Lung (tissue), 12 donors: Measurements from ENCODE around the gene CD300A. TPM values are rescaled to one million over a fixed set of nuclear protein-coding genes. Genes with fewer than 3 reads are reported as not detected.

ENCODE experiments used
- ATAC-seq: fragments of 200-7000 bp; cut with Tn5 transposase; one replicate; pipeline ENCODE4 v1.9.1; 2020; ENCODE audit warnings: moderate number of reproducible peaks; ENCODE audit not compliant: insufficient read depth, low FRiP score
- DNase-seq, 3 donors: peaks; one replicate each; pipeline ENCODE4 v3.0.0-alpha.2; 2013 to 2017
- H3K27ac ChIP-seq, 2 donors: one replicate each; pipeline ENCODE4 v1.5.1; 2013; ENCODE audit warnings: mild to moderate bottlenecking in 2 of 2, moderate library complexity in 2 of 2, control low read depth in 1 of 2, inconsistent platforms in 1 of 2, low read depth in 1 of 2, low read length in 1 of 2
- H3K27me3 ChIP-seq, 3 donors: one replicate each; pipeline ENCODE4 v1.5.1; 2013; ENCODE audit warnings: low read length in 2 of 3; ENCODE audit not compliant: control insufficient read depth in 3 of 3, insufficient read depth in 3 of 3
- H3K36me3 ChIP-seq, 4 donors: one replicate each; pipeline ENCODE4 v1.5.1; 2013; ENCODE audit warnings: low read length in 4 of 4, mild to moderate bottlenecking in 1 of 4, moderate library complexity in 1 of 4; ENCODE audit not compliant: control insufficient read depth in 4 of 4, insufficient read depth in 4 of 4
- H3K4me1 ChIP-seq, 5 donors: one replicate each; pipeline ENCODE4 v1.5.1; 2013; ENCODE audit warnings: low read length in 5 of 5, mild to moderate bottlenecking in 2 of 5, moderate library complexity in 1 of 5; ENCODE audit not compliant: control insufficient read depth in 5 of 5, insufficient read depth in 5 of 5
- H3K4me3 ChIP-seq: one replicate; pipeline ENCODE4 v1.5.1; 2013; ENCODE audit warnings: mild to moderate bottlenecking, control low read depth, moderate library complexity
- H3K9ac ChIP-seq, 2 donors: one replicate each; pipeline ENCODE4 v1.5.1; 2013; ENCODE audit warnings: low read length in 2 of 2, control low read depth in 1 of 2; ENCODE audit not compliant: insufficient read depth in 1 of 2
- H3K9me3 ChIP-seq, 4 donors: one replicate each; pipeline ENCODE4 v1.5.1; 2013; ENCODE audit warnings: low read length in 3 of 4, mild to moderate bottlenecking in 1 of 4, moderate library complexity in 1 of 4; ENCODE audit not compliant: control insufficient read depth in 4 of 4, insufficient read depth in 3 of 4
- CTCF ChIP-seq: IDR thresholded peaks from 2 replicates; pipeline ENCODE4 v1.5.1; 2012; ENCODE audit warnings: mild to moderate bottlenecking; ENCODE audit errors: control extremely low read depth, extremely low read depth
- WGBS, 2 donors: extraction: QIAGEN DNeasy Blood & Tissue Kit; methylation state at CpG; one replicate each; pipeline ENCODE4 v1.1.7; 2013; 5-methylcytosine and 5-hydroxymethylcytosine counted together
- polyA plus RNA-seq, 2 donors: library from polyadenylated mRNA; stranded (reverse); fragments of 200-250 nt; gene quantifications; one replicate each; pipeline ENCODE4 v1.2.1, GENCODE V29; 2013
- total RNA-seq, 2 donors: library from RNA; depleted of rRNA in 1 of 2; stranded (reverse); fragments of >200 nt in 1 of 2; gene quantifications; one replicate each; pipeline ENCODE4 v1.2.1, GENCODE V29; 2014 to 2021
- donor health status: control.
- donor health status: control.
- donor health status: Bipolar disorder and iron deficiency.
- donor health status: healthy.
- donor health status: DM: yes; HTN: yes; CAD: no.

The CD300A gene
- total and polyA plus RNA-seq, 4 donors, result 8.0 to 66.3 (median 16.9) TPM

GRCh38 chr17:74525465-74525725 lies 59.0 kb downstream of the CD300A start:
- no peak for TF ChIP-seq CTCF
- H3K9me3 ChIP-seq, result peaks cover 0 to 12% (median 0%) of the 10 kb centered on the region in 4 donors
- no peak overlapping the region for H3K4me3 ChIP-seq
- ATAC-seq (no peak), DNase-seq (no peak)
- no peaks in the 10 kb centered on the region for H3K4me1 ChIP-seq
- H3K9ac ChIP-seq, result no peak overlapping the region
- H3K27me3 ChIP-seq, result no peaks in the 10 kb centered on the region
- no peak overlapping the region for H3K27ac ChIP-seq
- WGBS, 2 donors, result 97 to 100% methylated on average over 1 of the region's 1 CpG
- no peaks in the 10 kb centered on the region for H3K36me3 ChIP-seq

GRCh38 chr17:74525781-74526288 lies 59.4 kb downstream of the CD300A start:
- no peak for TF ChIP-seq CTCF
- Histone ChIP-seq H3K27ac (no peak overlapping the region), H3K9ac (no peak overlapping the region), H3K4me3 (no peak overlapping the region), H3K4me1 (no peaks in the 10 kb centered on the region), H3K36me3 (no peaks in the 10 kb centered on the region), H3K27me3 (no peaks in the 10 kb centered on the region), H3K9me3 (peaks cover 0 to 12% (median 0%) of the 10 kb centered on the region in 4 donors)
- no peak for DNase-seq
- WGBS, 2 donors, result 88 to 93% methylated on average over 14 of the region's 14 CpGs
- ATAC-seq, result no peak

GRCh38 chr17:74526681-74527080 lies 60.2 kb downstream of the CD300A start:
- H3K4me1 ChIP-seq, result no peaks in the 10 kb centered on the region
- no peak overlapping the region for H3K27ac ChIP-seq
- H3K4me3 ChIP-seq, result no peak overlapping the region
- ATAC-seq (no peak), DNase-seq (no peak)
- no peak for TF ChIP-seq CTCF
- no peak overlapping the region for H3K9ac ChIP-seq
- no peaks in the 10 kb centered on the region for H3K27me3 ChIP-seq
- WGBS, 2 donors, result 53 to 60% methylated on average over 3 of the region's 3 CpGs
- no peaks in the 10 kb centered on the region for H3K36me3 ChIP-seq
- H3K9me3 ChIP-seq, result peaks cover 0 to 12% (median 0%) of the 10 kb centered on the region in 4 donors

GRCh38 chr17:74527081-74527480 lies 60.6 kb downstream of the CD300A start:
- no peak for TF ChIP-seq CTCF
- no peak overlapping the region for H3K27ac ChIP-seq

More at GRCh38 chr17:74527081-74527480, 60.6 kb downstream of the CD300A start:
- Histone ChIP-seq H3K9ac (no peak overlapping the region), H3K27me3 (no peaks in the 10 kb centered on the region), H3K36me3 (no peaks in the 10 kb centered on the region), H3K9me3 (peaks cover 0 to 12% (median 0%) of the 10 kb centered on the region in 4 donors), H3K4me3 (no peak overlapping the region), H3K4me1 (no peaks in the 10 kb centered on the region)
- ATAC-seq (no peak), DNase-seq (no peak)
- 71 to 88% methylated on average over 5 of the region's 5 CpGs for WGBS, 2 donors
